GM19438 (cell line): ENCODE data around the gene ABCC6.
"Not testable (repeated sequence)": the region's sequence is repeated elsewhere in the genome, so short reads cannot be mapped to it uniquely, and the experiment has no call there.

Source experiments
- ATAC-seq: cut with Tn5 transposase; IDR thresholded peaks from one replicate; pipeline ENCODE4 v1.9.1; 2021; ENCODE audit warnings: low read depth; ENCODE audit not compliant: unreplicated experiment

ABCC6 gene

GRCh38 chr16:16222850-16223661, at the start of gene ABCC6:
ABCC6 (minus strand) TSS chr16:16223494; CDS start chr16:16223434, 60 bp downstream.
- not testable (repeated sequence) for ATAC-seq

- not testable (repeated sequence) for ATAC-seq
These were observed 49.4 kb upstream of the ABCC6 start for GRCh38 chr16:16272573-16273221.

GRCh38 chr16:16271658-16272057, 48.4 kb upstream of the ABCC6 start:
- ATAC-seq: not testable (repeated sequence)

GRCh38 chr16:16268185-16268808, 45.0 kb upstream of the ABCC6 start:
- not testable (repeated sequence) for ATAC-seq

- ATAC-seq: not testable (repeated sequence)
These were observed 44.4 kb upstream of the ABCC6 start for GRCh38 chr16:16267708-16268107.

GRCh38 chr16:16265044-16265443, 41.8 kb upstream of the ABCC6 start:
- not testable (repeated sequence) for ATAC-seq

- not testable (repeated sequence) for ATAC-seq
These were observed 40.7 kb upstream of the ABCC6 start for GRCh38 chr16:16263947-16264346.

GRCh38 chr16:16262954-16263555, 39.8 kb upstream of the ABCC6 start:
- ATAC-seq: not testable (repeated sequence)

- not testable (repeated sequence) for ATAC-seq
These were observed 36.7 kb upstream of the ABCC6 start for GRCh38 chr16:16259971-16260370.

- not testable (repeated sequence) for ATAC-seq
These were observed 35.5 kb upstream of the ABCC6 start for GRCh38 chr16:16258822-16259221.

- not testable (repeated sequence) for ATAC-seq
These were observed 34.1 kb upstream of the ABCC6 start for GRCh38 chr16:16257301-16257923.

GRCh38 chr16:16252377-16252776, 29.1 kb upstream of the ABCC6 start:
- ATAC-seq: not testable (repeated sequence)

GRCh38 chr16:16249621-16250330, 26.5 kb upstream of the ABCC6 start:
- not testable (repeated sequence) for ATAC-seq

GRCh38 chr16:16247439-16247838, 24.1 kb upstream of the ABCC6 start:
- ATAC-seq: not testable (repeated sequence)

- ATAC-seq: not testable (repeated sequence)
These were observed 23.4 kb upstream of the ABCC6 start for GRCh38 chr16:16246578-16247262.

- ATAC-seq: not testable (repeated sequence)
These were observed 20.6 kb upstream of the ABCC6 start for GRCh38 chr16:16243886-16244285.

- not testable (repeated sequence) for ATAC-seq
These were observed 17.4 kb upstream of the ABCC6 start for GRCh38 chr16:16240667-16241066.

- ATAC-seq: not testable (repeated sequence)
These were observed 14.4 kb upstream of the ABCC6 start for GRCh38 chr16:16237738-16238137.

GRCh38 chr16:16237071-16237470, 13.8 kb upstream of the ABCC6 start:
- ATAC-seq: not testable (repeated sequence)
